Epithelial cell of esophagus (primary cell): Measurements from ENCODE around the gene ROR2.

Experiments
- DNase-seq: peaks from one replicate; pipeline ENCODE4 v3.0.0; 2010; ENCODE audit warnings: low read depth
- H3K4me3 ChIP-seq: 2 replicates; pipeline ENCODE4 v1.5.1; 2011; ENCODE audit warnings: mild to moderate bottlenecking, low read length, control low read depth
- CTCF ChIP-seq: IDR thresholded peaks from 2 replicates; pipeline ENCODE4 v1.5.1; 2011; ENCODE audit warnings: low read depth, mild to moderate bottlenecking, low read length, control low read depth, inconsistent platforms; ENCODE audit not compliant: insufficient read depth; ENCODE audit errors: missing control alignments

ROR2 gene

GRCh38 chr9:91844190-91844589 is 105.8 kb downstream of the ROR2 start:
- H3K4me3 ChIP-seq, result no peak overlapping the region
- TF ChIP-seq CTCF, result no peak
- DNase-seq, result no peak

GRCh38 chr9:91843623-91844148 is 106.3 kb downstream of the ROR2 start:
- H3K4me3 ChIP-seq, result no peak overlapping the region
- no peak for DNase-seq
- TF ChIP-seq CTCF, result no peak

- H3K4me3 ChIP-seq, result no peak overlapping the region
- DNase-seq, result no peak
- TF ChIP-seq CTCF, result no peak
These were observed 106.9 kb downstream of the ROR2 start for GRCh38 chr9:91843093-91843492.

- no peak for DNase-seq
- TF ChIP-seq CTCF, result no peak
- H3K4me3 ChIP-seq, result no peak overlapping the region
These were observed 107.5 kb downstream of the ROR2 start for GRCh38 chr9:91842358-91843049.

- no peak overlapping the region for H3K4me3 ChIP-seq
- TF ChIP-seq CTCF, result no peak
- DNase-seq, result no peak
These were observed 108.4 kb downstream of the ROR2 start for GRCh38 chr9:91841591-91841990.

GRCh38 chr9:91840882-91841281 is 109.1 kb downstream of the ROR2 start:
- H3K4me3 ChIP-seq, result no peak overlapping the region
- no peak for TF ChIP-seq CTCF
- DNase-seq, result no peak

GRCh38 chr9:91840469-91840868 is 109.6 kb downstream of the ROR2 start:
- H3K4me3 ChIP-seq, result no peak overlapping the region
- DNase-seq, result no peak
- no peak for TF ChIP-seq CTCF
